Activated T-cell treated with anti-CD3 and anti-CD28 coated beads, Interleukin-2, amount 50 U/mL, for 48 hours (primary cell): Measurements from ENCODE around the gene HNRNPH2.

Experiments used
- DNase-seq, 2 experiments: peaks; one replicate each; pipeline ENCODE4 v3.0.0-alpha.2; 2020

HNRNPH2 gene

GRCh38 chrX:101397779-101398178 lies 10.2 kb upstream of the HNRNPH2 start:
- no peak for DNase-seq

- DNase-seq: no peak
Observed at GRCh38 chrX:101398694-101399093, 9.3 kb upstream of the HNRNPH2 start.

- no peak for DNase-seq
Observed at GRCh38 chrX:101399825-101400224, 8.2 kb upstream of the HNRNPH2 start.

GRCh38 chrX:101407167-101407747 lies 765 bp upstream of the HNRNPH2 start:
- DNase-seq: no peak

GRCh38 chrX:101408532-101408841 lies 465 bp downstream of the HNRNPH2 start:
- DNase-seq: no peak

GRCh38 chrX:101409043-101409442 lies 1.0 kb downstream of the HNRNPH2 start:
- DNase-seq: no peak

GRCh38 chrX:101410461-101410860 lies 2.4 kb downstream of the HNRNPH2 start:
- no peak for DNase-seq

- no peak for DNase-seq
Observed at GRCh38 chrX:101411984-101412383, 4.0 kb downstream of the HNRNPH2 start.

GRCh38 chrX:101415180-101416145 lies 7.4 kb downstream of the HNRNPH2 start:
- DNase-seq: peak; percentile 36 to 44

- no peak for DNase-seq
Observed at GRCh38 chrX:101416691-101417090, 8.7 kb downstream of the HNRNPH2 start.

- no peak for DNase-seq
Observed at GRCh38 chrX:101417190-101417589, 9.2 kb downstream of the HNRNPH2 start.

- DNase-seq: peak; percentile 52 to 59
Observed at GRCh38 chrX:101417981-101418841, 10.2 kb downstream of the HNRNPH2 start.

GRCh38 chrX:101419489-101419888 lies 11.5 kb downstream of the HNRNPH2 start:
- no peak for DNase-seq

- no peak for DNase-seq
Observed at GRCh38 chrX:101427954-101428353, 19.9 kb downstream of the HNRNPH2 start.

GRCh38 chrX:101429934-101430333 lies 21.9 kb downstream of the HNRNPH2 start:
- DNase-seq: no peak

GRCh38 chrX:101430457-101431078 lies 22.5 kb downstream of the HNRNPH2 start:
- no peak for DNase-seq

- no peak for DNase-seq
Observed at GRCh38 chrX:101442085-101442484, 34.1 kb downstream of the HNRNPH2 start.

GRCh38 chrX:101449279-101449678 lies 41.3 kb downstream of the HNRNPH2 start:
- DNase-seq: no peak

- no peak for DNase-seq
Observed at GRCh38 chrX:101450085-101450484, 42.1 kb downstream of the HNRNPH2 start.

- no peak for DNase-seq
Observed at GRCh38 chrX:101450961-101451360, 42.9 kb downstream of the HNRNPH2 start.

GRCh38 chrX:101452056-101452455 lies 44.0 kb downstream of the HNRNPH2 start:
- no peak for DNase-seq

- DNase-seq: no peak
Observed at GRCh38 chrX:101460669-101461068, 52.6 kb downstream of the HNRNPH2 start.

- no peak for DNase-seq
Observed at GRCh38 chrX:101462892-101463291, 54.9 kb downstream of the HNRNPH2 start.
